Hepatocyte (in vitro differentiated cells): Measurements from ENCODE around the gene SSH3.

Experiments used
- EZH2 ChIP-seq: fragments of 200-600 bp; sonication (generic); IDR thresholded peaks from 2 replicates; pipeline ENCODE4 v1.6.1; 2016; ENCODE audit warnings: antibody characterized with exemption, mild to moderate bottlenecking, borderline replicate concordance
- EZH2phosphoT487 ChIP-seq: fragments of 200-600 bp; sonication (generic); IDR thresholded peaks from one replicate; pipeline ENCODE4 v1.6.1; 2018; ENCODE audit warnings: antibody characterized with exemption, mild to moderate bottlenecking, low read depth, moderate library complexity; ENCODE audit not compliant: unreplicated experiment, severe bottlenecking
- TF ChIP-seq, protein P1 (sequence below): fragments of 200-600 bp; sonication (generic); IDR thresholded peaks from 2 replicates; pipeline ENCODE4 v1.5.1; 2016; ENCODE audit warnings: antibody characterized with exemption, mild to moderate bottlenecking; ENCODE audit not compliant: poor library complexity

DNA sequence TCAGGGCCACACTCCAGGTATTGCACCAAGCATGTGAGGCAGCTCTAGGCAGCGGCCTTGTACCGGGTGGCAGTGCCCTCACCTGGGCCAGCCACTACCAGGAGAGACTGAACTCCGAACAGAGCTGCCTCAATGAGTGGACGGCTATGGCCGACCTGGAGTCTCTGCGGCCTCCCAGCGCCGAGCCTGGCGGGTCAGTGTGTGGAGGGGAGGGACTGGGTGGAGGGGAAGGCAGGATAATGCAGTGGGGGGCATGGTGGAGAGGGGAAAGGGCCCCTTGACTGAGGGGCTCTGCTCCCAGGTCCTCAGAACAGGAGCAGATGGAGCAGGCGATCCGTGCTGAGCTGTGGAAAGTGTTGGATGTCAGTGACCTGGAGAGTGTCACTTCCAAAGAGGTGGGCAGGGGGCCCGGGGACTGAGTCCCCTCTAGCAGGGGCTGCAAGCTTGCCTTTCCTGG, 4.2 kb downstream of the SSH3 start:
- TF ChIP-seq, protein P1, sequence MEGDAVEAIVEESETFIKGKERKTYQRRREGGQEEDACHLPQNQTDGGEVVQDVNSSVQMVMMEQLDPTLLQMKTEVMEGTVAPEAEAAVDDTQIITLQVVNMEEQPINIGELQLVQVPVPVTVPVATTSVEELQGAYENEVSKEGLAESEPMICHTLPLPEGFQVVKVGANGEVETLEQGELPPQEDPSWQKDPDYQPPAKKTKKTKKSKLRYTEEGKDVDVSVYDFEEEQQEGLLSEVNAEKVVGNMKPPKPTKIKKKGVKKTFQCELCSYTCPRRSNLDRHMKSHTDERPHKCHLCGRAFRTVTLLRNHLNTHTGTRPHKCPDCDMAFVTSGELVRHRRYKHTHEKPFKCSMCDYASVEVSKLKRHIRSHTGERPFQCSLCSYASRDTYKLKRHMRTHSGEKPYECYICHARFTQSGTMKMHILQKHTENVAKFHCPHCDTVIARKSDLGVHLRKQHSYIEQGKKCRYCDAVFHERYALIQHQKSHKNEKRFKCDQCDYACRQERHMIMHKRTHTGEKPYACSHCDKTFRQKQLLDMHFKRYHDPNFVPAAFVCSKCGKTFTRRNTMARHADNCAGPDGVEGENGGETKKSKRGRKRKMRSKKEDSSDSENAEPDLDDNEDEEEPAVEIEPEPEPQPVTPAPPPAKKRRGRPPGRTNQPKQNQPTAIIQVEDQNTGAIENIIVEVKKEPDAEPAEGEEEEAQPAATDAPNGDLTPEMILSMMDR, result no peak
- no peak for TF ChIP-seq EZH2
- no peak for TF ChIP-seq EZH2phosphoT487
